ENCODE results near the gene PAX4.
"Not testable (repeated sequence)": the region's sequence is repeated elsewhere in the genome, so short reads cannot be mapped to it uniquely, and the experiment has no call there.

The PAX4 gene

GRCh38 chr7:127585044-127585953 is 32.6 kb downstream of the PAX4 start, which contains the start of gene GCC1:
Gene GCC1 (minus strand): TSS chr7:127585596. CDS start chr7:127585182, 414 bp downstream.
- peak; percentile 88 for DNase-seq (ENCODE audit: low read depth)

GRCh38 chr7:127584648-127585043 is 33.3 kb downstream of the PAX4 start:
- no peak for DNase-seq (ENCODE audit: low read depth)

DNA sequence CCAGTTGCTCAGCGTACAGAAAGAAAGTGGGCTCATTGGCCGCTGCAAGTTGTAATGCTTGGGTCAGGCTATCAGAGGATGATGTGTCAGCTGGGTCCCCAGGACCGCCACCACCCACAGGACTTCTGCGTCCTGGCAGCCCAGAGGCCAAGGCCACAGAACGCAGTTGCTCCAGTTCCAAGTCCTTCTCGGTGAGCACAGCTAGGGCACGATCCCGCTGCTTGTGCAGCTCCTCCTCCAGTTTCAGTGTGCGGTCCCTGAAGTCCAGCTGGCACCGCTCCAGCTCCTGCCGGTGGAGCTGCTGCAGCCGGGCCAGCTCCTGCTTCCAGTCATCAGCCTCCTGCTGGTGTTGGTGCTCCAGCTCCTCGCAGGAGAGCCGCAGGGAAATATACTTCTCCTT is 35.6 kb downstream of the PAX4 start:
- DNase-seq (ENCODE audit: low read depth), result no peak

DNA sequence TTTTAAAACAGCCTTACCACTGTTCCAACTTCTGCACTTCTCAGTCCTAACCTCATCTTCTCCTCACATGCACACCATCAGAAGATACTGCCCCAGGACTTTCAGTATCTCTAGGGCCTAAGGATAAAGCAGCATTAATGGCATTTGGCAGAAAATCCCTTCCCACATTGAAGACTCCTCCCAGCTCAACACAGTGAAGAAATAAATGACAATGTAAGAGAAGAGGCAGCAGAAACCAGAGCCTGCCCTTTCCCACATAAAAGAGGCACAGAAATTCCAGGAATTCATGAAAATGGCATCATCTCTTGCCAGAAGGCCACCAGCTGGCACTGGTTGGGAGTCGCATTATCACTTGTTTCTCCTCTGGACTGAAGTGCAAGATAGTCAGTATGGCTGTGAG is 36.2 kb downstream of the PAX4 start:
- no peak for DNase-seq (ENCODE audit: low read depth)

- DNase-seq (ENCODE audit: low read depth), result no peak
Measured at GRCh38 chr7:127580612-127581011, 37.3 kb downstream of the PAX4 start.

GRCh38 chr7:127578711-127579275 is 39.1 kb downstream of the PAX4 start:
- DNase-seq (ENCODE audit: low read depth), result peak; percentile 47

- DNase-seq (ENCODE audit: low read depth), result peak; percentile 43
Measured at GRCh38 chr7:127578036-127578684, 39.8 kb downstream of the PAX4 start.

GRCh38 chr7:127571741-127572505 is 46.0 kb downstream of the PAX4 start:
- peak; percentile 18 for DNase-seq (ENCODE audit: low read depth)

DNA sequence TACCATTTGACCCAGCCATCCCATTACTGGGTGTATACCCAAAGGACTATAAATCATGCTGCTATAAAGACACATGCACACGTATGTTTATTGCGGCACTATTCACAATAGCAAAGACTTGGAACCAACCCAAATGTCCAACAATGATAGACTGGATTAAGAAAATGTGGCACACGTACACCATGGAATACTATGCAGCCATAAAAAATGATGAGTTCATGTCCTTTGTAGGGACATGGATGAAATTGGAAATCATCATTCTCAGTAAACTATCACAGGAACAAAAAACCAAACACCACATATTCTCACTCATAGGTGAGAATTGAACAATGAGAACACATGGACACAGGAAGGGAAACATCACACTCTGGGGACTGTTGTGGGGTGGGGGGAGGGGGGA is 49.9 kb downstream of the PAX4 start:
- DNase-seq (ENCODE audit: low read depth), result not testable (repeated sequence)

DNA sequence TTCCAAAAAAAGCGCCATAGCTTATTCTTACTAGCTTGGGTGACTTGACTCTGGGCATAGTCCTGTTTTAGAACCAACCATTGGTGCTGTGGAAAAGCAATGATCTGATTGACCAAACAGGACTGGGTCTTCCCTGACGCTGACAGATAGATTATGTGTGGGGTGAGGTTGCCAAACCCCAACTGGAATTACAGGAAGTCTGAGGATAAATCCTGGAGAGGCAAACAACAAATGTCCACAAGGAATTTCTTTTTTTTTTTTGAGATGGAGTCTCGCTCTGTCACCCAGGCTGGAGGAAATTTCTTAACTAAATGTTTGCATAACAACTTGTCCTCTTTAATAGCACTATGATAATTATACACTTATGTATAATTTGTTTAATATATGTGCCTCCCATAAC is 51.7 kb downstream of the PAX4 start:
- DNase-seq (ENCODE audit: low read depth), result no peak
